ENCODE data around the gene TRIM13.
A peak's percentile ranks its signal among the peaks of the same experiment; 100 is the strongest.

Gene TRIM13

DNA sequence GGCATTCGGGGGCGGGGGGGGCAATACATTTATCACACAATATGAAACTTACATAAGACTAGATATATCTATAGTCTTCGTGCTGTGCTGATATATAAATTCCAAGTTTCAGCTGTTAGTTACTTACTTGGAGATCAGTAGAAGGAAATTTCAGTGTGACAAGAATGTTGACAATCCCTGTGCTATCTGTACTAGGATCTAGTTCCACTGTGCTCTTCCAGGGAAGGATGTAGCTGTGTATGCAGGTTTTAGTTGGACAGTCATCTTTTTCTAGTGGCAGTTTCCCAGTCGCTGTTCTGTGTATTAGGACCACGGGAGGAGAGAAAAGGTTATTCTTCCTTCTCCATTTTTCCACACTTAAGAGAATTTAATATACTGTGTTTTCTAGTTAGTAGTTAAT is 3.2 kb upstream of the TRIM13 start:
- Histone ChIP-seq H3K9me2 (replicated peaks; ENCODE audit: insufficient read depth, low read length) (no peaks in the 10 kb centered on the region), H3K9ac (ENCODE audit: low read length) (no peak overlapping the region), H3K4me3 (ENCODE audit: low read length) (no peak overlapping the region), H4K20me1 (ENCODE audit: insufficient read depth, low read length) (no peaks in the 10 kb centered on the region), H3K4me1 (ENCODE audit: low read length) (no peaks in the 10 kb centered on the region), H3K27ac (ENCODE audit: low read length) (no peak overlapping the region), H3K9me3 (replicated peaks; ENCODE audit: insufficient read depth, low read length) (no peaks in the 10 kb centered on the region), H3F3A (ENCODE audit: insufficient read depth, low read length) (no peaks in the 10 kb centered on the region), H3K36me3 (replicated peaks; ENCODE audit: insufficient read depth, low read length) (no peaks in the 10 kb centered on the region), H3K79me2 (ENCODE audit: low read length) (peaks cover 8% of the 10 kb centered on the region), H2AFZ (ENCODE audit: low read length) (no peak overlapping the region), H3K4me2 (ENCODE audit: low read depth, low read length) (no peak overlapping the region), H3K27me3 (replicated peaks; ENCODE audit: insufficient read depth, low read length) (no peaks in the 10 kb centered on the region)
- DNase-seq: no peak
- TF ChIP-seq, protein P1, sequence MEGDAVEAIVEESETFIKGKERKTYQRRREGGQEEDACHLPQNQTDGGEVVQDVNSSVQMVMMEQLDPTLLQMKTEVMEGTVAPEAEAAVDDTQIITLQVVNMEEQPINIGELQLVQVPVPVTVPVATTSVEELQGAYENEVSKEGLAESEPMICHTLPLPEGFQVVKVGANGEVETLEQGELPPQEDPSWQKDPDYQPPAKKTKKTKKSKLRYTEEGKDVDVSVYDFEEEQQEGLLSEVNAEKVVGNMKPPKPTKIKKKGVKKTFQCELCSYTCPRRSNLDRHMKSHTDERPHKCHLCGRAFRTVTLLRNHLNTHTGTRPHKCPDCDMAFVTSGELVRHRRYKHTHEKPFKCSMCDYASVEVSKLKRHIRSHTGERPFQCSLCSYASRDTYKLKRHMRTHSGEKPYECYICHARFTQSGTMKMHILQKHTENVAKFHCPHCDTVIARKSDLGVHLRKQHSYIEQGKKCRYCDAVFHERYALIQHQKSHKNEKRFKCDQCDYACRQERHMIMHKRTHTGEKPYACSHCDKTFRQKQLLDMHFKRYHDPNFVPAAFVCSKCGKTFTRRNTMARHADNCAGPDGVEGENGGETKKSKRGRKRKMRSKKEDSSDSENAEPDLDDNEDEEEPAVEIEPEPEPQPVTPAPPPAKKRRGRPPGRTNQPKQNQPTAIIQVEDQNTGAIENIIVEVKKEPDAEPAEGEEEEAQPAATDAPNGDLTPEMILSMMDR (IDR thresholded peaks at IDR 0.05; ENCODE audit: low read length): no peak
- no peak for TF ChIP-seq EZH2phosphoT487 (IDR thresholded peaks at IDR 0.05; ENCODE audit: low read length)
- no peak for TF ChIP-seq EZH2 (optimal IDR thresholded peaks at IDR 0.05; ENCODE audit: low read depth, low read length)

DNA sequence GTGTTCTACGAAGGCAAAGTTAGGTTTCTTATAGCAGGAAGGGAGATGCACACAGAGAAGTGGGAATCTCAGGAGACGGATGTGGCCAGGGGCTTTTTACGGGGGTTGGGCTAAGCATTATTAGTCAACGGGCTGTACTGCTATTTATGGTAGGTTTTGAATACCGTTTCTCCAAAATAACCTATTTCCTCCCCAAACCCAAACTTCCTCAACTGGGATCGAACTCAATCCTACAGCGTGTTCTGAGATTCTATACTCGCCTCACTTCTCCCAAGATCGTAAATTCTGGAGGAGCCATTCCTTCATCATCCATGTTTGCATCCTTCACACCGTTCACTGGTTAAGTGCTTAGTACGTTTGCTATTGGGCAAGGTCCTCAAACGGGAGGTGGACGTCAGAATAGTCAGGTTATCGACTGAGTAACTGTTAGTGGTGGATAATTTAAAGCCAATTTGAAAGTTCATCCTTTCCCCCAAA is 1.2 kb upstream of the TRIM13 start:
- no peaks in the 10 kb centered on the region for H3F3A ChIP-seq (ENCODE audit: insufficient read depth, low read length)
- TF ChIP-seq EZH2 (optimal IDR thresholded peaks at IDR 0.05; ENCODE audit: low read depth, low read length) (no peak), EZH2phosphoT487 (IDR thresholded peaks at IDR 0.05; ENCODE audit: low read length) (no peak)
- TF ChIP-seq, protein P1 (IDR thresholded peaks at IDR 0.05; ENCODE audit: low read length): no peak
- H3K4me1 ChIP-seq (ENCODE audit: low read length): no peaks in the 10 kb centered on the region
- H3K79me2 ChIP-seq (ENCODE audit: low read length): peaks cover 13% of the 10 kb centered on the region
- no peak overlapping the region for H3K27ac ChIP-seq (ENCODE audit: low read length)
- H4K20me1 ChIP-seq (ENCODE audit: insufficient read depth, low read length): no peaks in the 10 kb centered on the region
- H3K9ac ChIP-seq (ENCODE audit: low read length): no peak overlapping the region
- DNase-seq: no peak
- H3K4me3 ChIP-seq (ENCODE audit: low read length): no peak overlapping the region
- no peaks in the 10 kb centered on the region for H3K36me3 ChIP-seq (replicated peaks; ENCODE audit: insufficient read depth, low read length)
- H3K27me3 ChIP-seq (replicated peaks; ENCODE audit: insufficient read depth, low read length): no peaks in the 10 kb centered on the region
- H3K9me3 ChIP-seq (replicated peaks; ENCODE audit: insufficient read depth, low read length): no peaks in the 10 kb centered on the region
- no peak overlapping the region; the same call in 1 of the 2 replicates for H3K4me2 ChIP-seq (ENCODE audit: low read depth, low read length)
- H2AFZ ChIP-seq (ENCODE audit: low read length): no peak overlapping the region
- H3K9me2 ChIP-seq (replicated peaks; ENCODE audit: insufficient read depth, low read length): no peaks in the 10 kb centered on the region

DNA sequence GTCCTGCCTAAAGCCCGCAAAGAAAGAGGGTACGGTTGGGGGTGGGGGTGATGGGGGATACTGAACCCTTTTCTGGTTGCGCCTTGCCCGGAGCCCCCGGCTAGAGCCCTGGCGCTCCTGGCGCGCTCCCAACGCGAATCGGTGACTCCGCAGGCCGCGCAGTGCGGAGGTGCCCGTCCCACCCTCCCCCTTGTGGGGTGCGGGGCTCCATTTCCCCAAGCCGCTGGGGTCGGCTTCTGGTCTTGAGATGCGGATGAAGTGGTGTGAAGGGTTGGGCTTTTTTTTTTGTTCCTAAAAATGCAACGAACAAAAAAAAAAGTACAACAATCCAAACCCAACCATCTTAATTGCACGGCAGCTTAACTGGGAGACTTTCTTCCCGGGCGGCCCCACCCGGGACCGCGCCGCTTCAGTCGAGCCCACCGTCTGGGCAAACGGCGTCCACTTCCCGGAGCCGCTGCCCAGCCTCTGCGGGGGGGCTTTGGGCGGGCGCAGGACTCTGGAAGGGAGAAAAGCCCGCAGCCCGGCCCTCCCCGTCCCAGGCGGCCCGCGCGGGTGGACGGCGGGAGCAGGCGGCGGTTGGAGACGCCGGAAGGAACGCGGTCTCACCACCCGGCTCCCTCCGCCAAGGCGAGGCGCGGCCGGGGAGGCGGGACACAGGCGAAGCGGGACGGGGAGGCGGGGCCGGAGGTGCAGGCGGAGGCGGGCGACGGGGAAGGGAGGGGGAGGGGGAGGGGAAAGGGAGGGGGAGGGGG is 504 bp upstream of the TRIM13 start:
- no peaks in the 10 kb centered on the region for H3K4me1 ChIP-seq (ENCODE audit: low read length)
- no peaks in the 10 kb centered on the region for H3F3A ChIP-seq (ENCODE audit: insufficient read depth, low read length)
- peak overlapping the region; percentile 67 for H3K9ac ChIP-seq (ENCODE audit: low read length)
- H3K4me3 ChIP-seq (ENCODE audit: low read length): peak overlapping the region; percentile 60
- H2AFZ ChIP-seq (ENCODE audit: low read length): peak overlapping the region; percentile 35; the same call in 1 of the 2 replicates
- H3K27me3 ChIP-seq (replicated peaks; ENCODE audit: insufficient read depth, low read length): no peaks in the 10 kb centered on the region
- H3K36me3 ChIP-seq (replicated peaks; ENCODE audit: insufficient read depth, low read length): no peaks in the 10 kb centered on the region
- no peaks in the 10 kb centered on the region for H3K9me2 ChIP-seq (replicated peaks; ENCODE audit: insufficient read depth, low read length)
- H3K79me2 ChIP-seq (ENCODE audit: low read length): peaks cover 13% of the 10 kb centered on the region
- peak; percentile 77 for DNase-seq
- TF ChIP-seq, protein P1 (IDR thresholded peaks at IDR 0.05; ENCODE audit: low read length): no peak
- TF ChIP-seq EZH2 (optimal IDR thresholded peaks at IDR 0.05; ENCODE audit: low read depth, low read length) (no peak), EZH2phosphoT487 (IDR thresholded peaks at IDR 0.05; ENCODE audit: low read length) (no peak)
- no peaks in the 10 kb centered on the region for H3K9me3 ChIP-seq (replicated peaks; ENCODE audit: insufficient read depth, low read length)
- peak overlapping the region; percentile 47; the same call in 1 of the 2 replicates for H3K4me2 ChIP-seq (ENCODE audit: low read depth, low read length)
- peak overlapping the region; percentile 39; the same call in 1 of the 2 replicates for H3K27ac ChIP-seq (ENCODE audit: low read length)
- no peaks in the 10 kb centered on the region for H4K20me1 ChIP-seq (ENCODE audit: insufficient read depth, low read length)

Data from MM.1S (cell line).